K562 (cell line): Measurements from ENCODE around the gene BNIP5. TPM values are rescaled to one million over a fixed set of nuclear protein-coding genes. Genes with fewer than 3 reads are reported as not detected.

Source experiments
- ATAC-seq: fragments of 200-7000 bp; cut with Tn5 transposase; 3 replicates; pipeline ENCODE4 v1.9.1; 2020; ENCODE audit warnings: moderate library complexity
- BruUV-seq: library from RNA; stranded (reverse); fragments of 400-500 nt; replicated peaks from 2 replicates; lab custom pipeline; 2021; lab: Mats Ljungman, UMichigan
- CTCF ChIA-PET: fragments of 300-600 bp; formaldehyde crosslinking; extraction: SDS; loops from one replicate; lab custom pipeline; 2021; ENCODE audit warnings: low intra/inter-chr PET ratio; lab: Yijun Ruan, JAX
- POLR2A ChIA-PET: fragments of 300-600, 350-650 bp; sonication (Branson Sonifier 250); formaldehyde crosslinking; extraction: SDS; loops from one replicate; lab custom pipeline; 2021; ENCODE audit warnings: antibody characterized with exemption, inconsistent platforms; lab: Yijun Ruan, JAX
- DNase-seq, 4 experiments: peaks; one replicate each; pipeline versions ENCODE4 v3.0.0 to v3.0.0-alpha.2; 2011 to 2018; ENCODE audit warnings: low spot score in 3 of 4, mixed read lengths in 3 of 4; ENCODE audit errors: extremely low read depth in 1 of 4
- FAIRE-seq: peaks from 2 replicates; lab custom pipeline; 2011; peaks lifted over from hg19 to GRCh38; lab: Jason Lieb, UNC
- H2AFZ ChIP-seq: 2 replicates; pipeline ENCODE4 v1.6.0; 2011; ENCODE audit warnings: low read depth, low read length, control low read depth, inconsistent platforms
- H3K27ac ChIP-seq: fragments of 200-600 bp; 3 replicates; pipeline ENCODE4 v1.8.0; 2011; ENCODE audit warnings: low read depth, mild to moderate bottlenecking, control low read depth, inconsistent platforms, low read length, moderate library complexity, mixed read lengths; ENCODE audit errors: extremely low read depth
- H3K27me3 ChIP-seq, 2 experiments: fragments of 300-600 bp in 1 of 2; 2 replicates in 1 of 2; 3 replicates in 1 of 2; pipeline versions ENCODE4 v1.6.0 to v1.8.0; 2011; ENCODE audit warnings: inconsistent platforms in 2 of 2, low read length in 2 of 2, mild to moderate bottlenecking in 1 of 2, mixed read lengths in 1 of 2, moderate library complexity in 1 of 2; ENCODE audit not compliant: control insufficient read depth in 2 of 2, insufficient read depth in 2 of 2
- H3K36me3 ChIP-seq: fragments of 300-600 bp; 3 replicates; pipeline ENCODE4 v1.8.0; 2011; ENCODE audit warnings: mild to moderate bottlenecking, low read length, inconsistent platforms; ENCODE audit not compliant: control insufficient read depth, insufficient read depth
- H3K4me1 ChIP-seq, 2 experiments: fragments of 200-600 bp in 1 of 2; replicated peaks in 1 of 2; 2 replicates in 1 of 2; 3 replicates in 1 of 2; pipeline versions ENCODE4 v1.5.1 to v1.8.0; 2011; ENCODE audit warnings: inconsistent platforms in 2 of 2, low read length in 2 of 2, mild to moderate bottlenecking in 1 of 2, mixed read lengths in 1 of 2, moderate library complexity in 1 of 2; ENCODE audit not compliant: control insufficient read depth in 2 of 2, insufficient read depth in 2 of 2
- H3K4me2 ChIP-seq: 2 replicates; pipeline ENCODE4 v1.6.1; 2011; ENCODE audit warnings: low read length, control low read depth, inconsistent platforms, mixed read lengths; ENCODE audit not compliant: insufficient read depth
- H3K4me3 ChIP-seq: fragments of 200-600 bp; sonication (generic), shearing (Covaris generic); 2 replicates; pipeline ENCODE4 v1.5.1; 2016; ENCODE audit warnings: control low read depth, inconsistent platforms
- H3K79me2 ChIP-seq: fragments of 200-600 bp; 3 replicates; pipeline ENCODE4 v1.8.0; 2011; ENCODE audit warnings: low read length, inconsistent platforms; ENCODE audit not compliant: control insufficient read depth, insufficient read depth
- H3K9ac ChIP-seq, 2 experiments: 2 replicates each; pipeline versions ENCODE4 v1.6.0 to v1.6.1; 2011; ENCODE audit warnings: low read depth in 2 of 2, low read length in 2 of 2, control low read depth in 1 of 2, inconsistent platforms in 1 of 2, mild to moderate bottlenecking in 1 of 2, mixed read lengths in 1 of 2; ENCODE audit not compliant: insufficient read depth in 1 of 2
- H3K9me1 ChIP-seq: one replicate; pipeline ENCODE4 v1.6.0; 2011; ENCODE audit warnings: inconsistent platforms, mild to moderate bottlenecking, low read length, moderate library complexity; ENCODE audit not compliant: control insufficient read depth, insufficient read depth
- H3K9me3 ChIP-seq: replicated peaks from 2 replicates; pipeline ENCODE4 v1.5.1; 2011; ENCODE audit warnings: low read depth, low read length, inconsistent platforms; ENCODE audit not compliant: control insufficient read depth, insufficient read depth
- H4K20me1 ChIP-seq: replicated peaks from 2 replicates; pipeline ENCODE4 v1.6.1; 2011; ENCODE audit warnings: low read length, inconsistent platforms, mixed read lengths; ENCODE audit not compliant: control insufficient read depth, insufficient read depth
- ADNP ChIP-seq: fragments of 200-800 bp; sonication (Bioruptor generic); IDR thresholded peaks from 2 replicates; pipeline ENCODE4 v1.6.1; 2016; ENCODE audit warnings: missing genetic modification characterization, missing compliant biosample characterization
- BCOR ChIP-seq: fragments of 450-650 bp; IDR thresholded peaks from 2 replicates; pipeline ENCODE4 v1.6.1; 2016
- CBX3 ChIP-seq, 2 experiments: IDR thresholded peaks; 1 replicate in 1 of 2; 2 replicates in 1 of 2; pipeline ENCODE4 v1.6.1; 2012; ENCODE audit warnings: inconsistent platforms in 2 of 2, low read length in 2 of 2, borderline replicate concordance in 1 of 2, control low read depth in 1 of 2
- CREB5 ChIP-seq: fragments of 250-450 bp; sonication (Bioruptor Pico); IDR thresholded peaks from 2 replicates; pipeline ENCODE4 v1.5.0; 2020; ENCODE audit warnings: mild to moderate bottlenecking
- RBM25 ChIP-seq: fragments of 200-400 bp; formaldehyde crosslinking; IDR thresholded peaks from 2 replicates; pipeline ENCODE4 v1.6.1; 2018; ENCODE audit warnings: low read length, low read depth, moderate library complexity; ENCODE audit not compliant: severe bottlenecking
- TRIM28 ChIP-seq: fragments of 450-650 bp; IDR thresholded peaks from 2 replicates; pipeline ENCODE4 v1.6.1; 2017
- ZNF239 ChIP-seq: fragments of 250-450 bp; sonication (Bioruptor Pico); IDR thresholded peaks from 2 replicates; pipeline ENCODE4 v1.4.0; 2020; ENCODE audit warnings: mild to moderate bottlenecking
- WGBS: fragments of 100-300 bp; shearing (Covaris generic); methylation state at CpG from one replicate; pipeline ENCODE4 v1.1.6; 2016; ENCODE audit warnings: low coverage, mixed read lengths; ENCODE audit not compliant: insufficient coverage; ENCODE audit errors: missing lambda C conversion rate; 5-methylcytosine and 5-hydroxymethylcytosine counted together
- in situ Hi-C: fragments of 300-500 bp; cut with MboI; formaldehyde crosslinking; loops from 4 replicates; pipeline ENCODE4 v1.15.0; 2018; ENCODE audit warnings: inconsistent platforms, mixed read lengths
- intact Hi-C: fragments of 100-400 bp; cut with micrococcal nuclease; formaldehyde crosslinking; loops from 2 replicates; pipeline ENCODE4 v1.14.2; 2022
- polyA plus RNA-seq, 8 experiments: library from polyadenylated mRNA; depleted of rRNA in 4 of 8; stranded (reverse) in 5 of 8; unstranded in 3 of 8; fragments of >200 nt; fragmentation: Nextera tagmentation in 2 of 8; fragmentation: Illumina TruSeq in 1 of 8; extraction: Ambion mirVana in 2 of 8; extraction: Trizol in 1 of 8; gene quantifications; 2 replicates each; pipeline versions ENCODE4 v1.2.1 to v1.2.3, GENCODE V29; 2011 to 2014; ENCODE audit warnings: inconsistent platforms in 1 of 8, missing spikeins in 1 of 8
- total RNA-seq, 7 experiments: library from RNA; depleted of rRNA in 6 of 7; stranded (reverse); fragments of >200 nt in 6 of 7; fragmentation: Illumina TruSeq in 2 of 7; extraction: Trizol in 2 of 7; gene quantifications; 2 replicates each; pipeline versions ENCODE4 v1.2.1 to v1.2.3, GENCODE V29; 2011 to 2021; ENCODE audit warnings: low replicate concordance in 1 of 7

The BNIP5 gene
- total and polyA plus RNA-seq, 9 of the 15 experiments (the other 6 are each of a cell fraction or from before 2014, with no cell fraction given): not detected

GRCh38 chr6:36309900-36310299, 26.8 kb downstream of the BNIP5 start:
- no TSS peak for BruUV-seq
- POLR2A ChIA-PET: interaction anchor here (0.9 to 1.5 kb wide), 4 partner anchors 10 to 860 kb away, joined by 3 to 6 read pairs (median 4); partner anchors contain the start of gene PIM1
- H3K79me2 ChIP-seq: no peaks in the 10 kb centered on the region
- H3K9me3 ChIP-seq: 0 out of 2 replicates have a peak, but pooled peaks cover 3% of the 10 kb centered on the region
- H3K27ac ChIP-seq: no peak overlapping the region
- no peak overlapping the region for H2AFZ ChIP-seq
- TF ChIP-seq ZNF239 (CRISPR knock-in tag): no peak
- TF ChIP-seq ADNP (tag): 0 out of 2 replicates have a peak, but pooled peaks have one; percentile 19
- TF ChIP-seq CBX3 (IDR thresholded peaks at IDR 0.05; ENCODE audit: borderline replicate concordance in 1 of 2, low read length in 2 of 2): peak in 1 of 2 experiments; percentile 57; a peak in 1 of 3 replicates
- peak; percentile 37; the same call in 1 of the 2 replicates for TF ChIP-seq BCOR
- peak; percentile 58 for TF ChIP-seq RBM25
- 0 out of 2 replicates have a peak, but pooled peaks have one; percentile 43 for TF ChIP-seq TRIM28
- TF ChIP-seq CREB5 (CRISPR knock-in tag): no peak
- CTCF ChIA-PET: no interaction called here
- H3K27me3 ChIP-seq: peaks cover 46 to 79% of the 10 kb centered on the region in 2 experiments
- no peaks in the 10 kb centered on the region for H3K36me3 ChIP-seq
- WGBS: 20% methylated on average over 2 of the region's 2 CpGs
- FAIRE-seq (no peak), ATAC-seq (no peak), DNase-seq (no peak)
- in situ Hi-C loops: no loop called here
- no peaks in the 10 kb centered on the region; the same call in 1 of the 2 replicates for H4K20me1 ChIP-seq
- H3K9me1 ChIP-seq: no peaks in the 10 kb centered on the region
- H3K4me3 ChIP-seq: no peak overlapping the region
- H3K4me2 ChIP-seq: no peak overlapping the region
- intact Hi-C loops: no loop called here
- no peaks in the 10 kb centered on the region; a peak in 2 of 5 replicates for H3K4me1 ChIP-seq
- no peak overlapping the region for H3K9ac ChIP-seq
